ENCODE results near the gene SERPINB12. TPM values are rescaled to one million over a fixed set of nuclear protein-coding genes. Genes with fewer than 3 reads are reported as not detected.

Gene SERPINB12
- total RNA-seq, 1 experiment from 2014 or later: not detected

- no peaks in the 10 kb centered on the region for H3K4me1 ChIP-seq (ENCODE audit: insufficient read depth, low read length, poor library complexity, severe bottlenecking)
- CTCF ChIA-PET: no interaction called here
- no peak overlapping the region for H3K4me3 ChIP-seq (ENCODE audit: low read depth, low read length, poor library complexity, severe bottlenecking)
- POLR2A ChIA-PET (ENCODE audit: low non-redundant PET): no interaction called here
- H3K9me3 ChIP-seq (ENCODE audit: low read depth, low read length, poor library complexity, severe bottlenecking): no peaks in the 10 kb centered on the region
- H3K27ac ChIP-seq (ENCODE audit: low read depth, low read length, poor library complexity, severe bottlenecking): no peak overlapping the region
- H3K27me3 ChIP-seq (replicated peaks; ENCODE audit: insufficient read depth, low read depth, low read length, poor library complexity): no peaks in the 10 kb centered on the region
- no TSS peak for BruUV-seq (replicated peaks)
- TF ChIP-seq CTCF (conservative IDR thresholded peaks at IDR 0.05; ENCODE audit: low read depth, low read length): no peak
- TF ChIP-seq EZH2 (IDR thresholded peaks at IDR 0.05; ENCODE audit: borderline replicate concordance, low read depth, low read length, poor library complexity, severe bottlenecking): no peak
- intact Hi-C loops (cut with micrococcal nuclease; ENCODE audit: unreplicated experiment): no loop called here
- no peaks in the 10 kb centered on the region for H3K36me3 ChIP-seq (ENCODE audit: insufficient read depth, low read length, poor library complexity, severe bottlenecking)
- no peak for DNase-seq (ENCODE audit: low spot score)
Measured at GRCh38 chr18:63617049-63617914, 75.1 kb downstream of the SERPINB12 start.

DNA sequence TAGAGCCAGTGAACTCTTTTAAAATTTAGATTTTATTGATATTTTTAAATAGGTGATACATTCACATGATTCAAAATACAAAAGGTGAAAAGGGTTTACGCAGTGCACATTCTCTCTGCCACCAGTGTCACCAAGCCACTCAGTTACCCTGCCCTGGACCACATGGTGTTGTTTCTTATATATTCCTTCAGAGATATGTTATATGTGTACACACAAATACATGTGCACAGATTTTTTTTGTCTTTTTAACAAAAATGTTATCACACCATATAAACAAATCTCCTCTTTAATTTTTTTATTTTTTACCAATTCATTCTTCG is 75.7 kb downstream of the SERPINB12 start:
- H3K4me1 ChIP-seq (ENCODE audit: insufficient read depth, low read length, poor library complexity, severe bottlenecking): no peaks in the 10 kb centered on the region
- TF ChIP-seq EZH2 (IDR thresholded peaks at IDR 0.05; ENCODE audit: borderline replicate concordance, low read depth, low read length, poor library complexity, severe bottlenecking) (no peak), CTCF (conservative IDR thresholded peaks at IDR 0.05; ENCODE audit: low read depth, low read length) (no peak)
- POLR2A ChIA-PET (ENCODE audit: low non-redundant PET): no interaction called here
- intact Hi-C loops (cut with micrococcal nuclease; ENCODE audit: unreplicated experiment): no loop called here
- no peak for DNase-seq (ENCODE audit: low spot score)
- CTCF ChIA-PET: no interaction called here
- no TSS peak for BruUV-seq (replicated peaks)
- H3K36me3 ChIP-seq (ENCODE audit: insufficient read depth, low read length, poor library complexity, severe bottlenecking): no peaks in the 10 kb centered on the region
- H3K4me3 ChIP-seq (ENCODE audit: low read depth, low read length, poor library complexity, severe bottlenecking): no peak overlapping the region
- H3K27me3 ChIP-seq (replicated peaks; ENCODE audit: insufficient read depth, low read depth, low read length, poor library complexity): no peaks in the 10 kb centered on the region
- no peaks in the 10 kb centered on the region for H3K9me3 ChIP-seq (ENCODE audit: low read depth, low read length, poor library complexity, severe bottlenecking)
- no peak overlapping the region for H3K27ac ChIP-seq (ENCODE audit: low read depth, low read length, poor library complexity, severe bottlenecking)

Other genes starting within 250 kb of the SERPINB12 start
- gene BCL2, start 222.6 kb upstream of the SERPINB12 start, total RNA-seq (2021): 19.6 and 24.9 TPM in 2 replicates
- 449 and 493 TPM in 2 replicates for gene KDSR, start 175.2 kb upstream of the SERPINB12 start, total RNA-seq (2021)
- 88.7 and 94.8 TPM in 2 replicates for gene VPS4B, start 119.9 kb upstream of the SERPINB12 start, total RNA-seq (2021)
- 0.11 TPM in 1 of 2 replicates, not detected in the other for gene SERPINB5, start 65.4 kb upstream of the SERPINB12 start, total RNA-seq (2021)
- gene SERPINB13, start 45.0 kb downstream of the SERPINB12 start, total RNA-seq (2021): 0.49 and 0.50 TPM in 2 replicates
- not detected in 2 replicates for gene SERPINB4, start 101.9 kb downstream of the SERPINB12 start, total RNA-seq (2021)
- gene SERPINB3, start 119.5 kb downstream of the SERPINB12 start, total RNA-seq (2021): not detected in 2 replicates
- not detected in 2 replicates for gene SERPINB11, start 160.6 kb downstream of the SERPINB12 start, total RNA-seq (2021)
- 12.2 and 12.8 TPM in 2 replicates for gene SERPINB7, start 233.0 kb downstream of the SERPINB12 start, total RNA-seq (2021)